BJ (cell line): ENCODE measurements around the gene CHST8. TPM values are rescaled to one million over a fixed set of nuclear protein-coding genes. Genes with fewer than 3 reads are reported as not detected.

ENCODE experiments used
- CTCF ChIA-PET: fragments of 350-600 bp; formaldehyde crosslinking; extraction: SDS; loops from one replicate; lab custom pipeline; 2021; ENCODE audit warnings: antibody characterized with exemption, inconsistent platforms; lab: Yijun Ruan, JAX
- POLR2A ChIA-PET: fragments of 300-600 bp; sonication (Branson Sonifier 250); formaldehyde crosslinking; extraction: SDS; loops from one replicate; lab custom pipeline; 2021; ENCODE audit warnings: antibody characterized with exemption; lab: Charles Lee
- DNase-seq: peaks from one replicate; pipeline ENCODE4 v3.0.0-alpha.2; 2011; ENCODE audit warnings: low read depth
- H3K27me3 ChIP-seq: 2 replicates; pipeline ENCODE4 v1.6.0; 2011; ENCODE audit warnings: low read length; ENCODE audit not compliant: control insufficient read depth, insufficient read depth
- H3K36me3 ChIP-seq: 2 replicates; pipeline ENCODE4 v1.5.1; 2011; ENCODE audit warnings: low read length; ENCODE audit not compliant: control insufficient read depth, insufficient read depth
- H3K4me3 ChIP-seq: 2 replicates; pipeline ENCODE4 v1.5.1; 2011; ENCODE audit warnings: low read depth, mild to moderate bottlenecking, control low read depth, low read length
- CTCF ChIP-seq: IDR thresholded peaks from 2 replicates; pipeline ENCODE4 v1.5.1; 2011; ENCODE audit warnings: low read depth, mild to moderate bottlenecking, control low read depth, inconsistent platforms, low read length, moderate library complexity; ENCODE audit not compliant: insufficient read depth
- polyA plus RNA-seq: library from polyadenylated mRNA; depleted of rRNA; stranded (reverse); fragments of >200 nt; gene quantifications from 2 replicates; pipeline ENCODE4 v1.2.3, GENCODE V29; 2011

CHST8 gene
- polyA plus RNA-seq, 1 experiment = 0.09 TPM

GRCh38 chr19:33702606-33703437, 81.1 kb downstream of the CHST8 start:
- ChIA-PET CTCF (interaction anchor here (0.5 to 0.6 kb wide), 2 partner anchors 17 to 58 kb away, joined by 3 read pairs; no protein-coding TSS in a partner anchor), POLR2A (no interaction called here)
- TF ChIP-seq CTCF = no peak
- Histone ChIP-seq H3K27me3 (no peaks in the 10 kb centered on the region), H3K36me3 (no peaks in the 10 kb centered on the region), H3K4me3 (no peak overlapping the region)
- DNase-seq = no peak

- H3K36me3 ChIP-seq = no peaks in the 10 kb centered on the region
- no peaks in the 10 kb centered on the region for H3K27me3 ChIP-seq
- ChIA-PET POLR2A (no interaction called here), CTCF (interaction anchor here (0.5 to 0.6 kb wide), 2 partner anchors 18 to 57 kb away, joined by 3 read pairs; no protein-coding TSS in a partner anchor)
- DNase-seq = no peak
- H3K4me3 ChIP-seq = no peak overlapping the region
- no peak for TF ChIP-seq CTCF
These were observed 81.6 kb downstream of the CHST8 start for GRCh38 chr19:33703438-33703750.

GRCh38 chr19:33703821-33704220, 82.1 kb downstream of the CHST8 start:
- CTCF ChIA-PET = interaction anchor here (0.6 kb wide), 1 partner anchor 18 kb away, joined by 3 read pairs; no protein-coding TSS in a partner anchor
- H3K36me3 ChIP-seq = no peaks in the 10 kb centered on the region
- POLR2A ChIA-PET = no interaction called here
- no peak for TF ChIP-seq CTCF
- no peak overlapping the region for H3K4me3 ChIP-seq
- DNase-seq = no peak
- no peaks in the 10 kb centered on the region for H3K27me3 ChIP-seq

GRCh38 chr19:33704271-33704670, 82.5 kb downstream of the CHST8 start:
- Histone ChIP-seq H3K4me3 (no peak overlapping the region), H3K27me3 (no peaks in the 10 kb centered on the region), H3K36me3 (no peaks in the 10 kb centered on the region)
- no peak for DNase-seq
- CTCF ChIA-PET = no interaction called here
- POLR2A ChIA-PET = no interaction called here
- no peak for TF ChIP-seq CTCF

GRCh38 chr19:33705090-33705847, 83.5 kb downstream of the CHST8 start:
- TF ChIP-seq CTCF = no peak
- H3K27me3 ChIP-seq = no peaks in the 10 kb centered on the region
- H3K4me3 ChIP-seq = no peak overlapping the region
- no peak for DNase-seq
- H3K36me3 ChIP-seq = no peaks in the 10 kb centered on the region
- ChIA-PET POLR2A (no interaction called here), CTCF (no interaction called here)
